ENCODE results near the gene GBX2. TPM values are rescaled to one million over a fixed set of nuclear protein-coding genes. Genes with fewer than 3 reads are reported as not detected.
"Not testable (repeated sequence)": the region's sequence is repeated elsewhere in the genome, so short reads cannot be mapped to it uniquely, and the experiment has no call there.

Gene GBX2
- total RNA-seq, 1 donor: not detected

DNA sequence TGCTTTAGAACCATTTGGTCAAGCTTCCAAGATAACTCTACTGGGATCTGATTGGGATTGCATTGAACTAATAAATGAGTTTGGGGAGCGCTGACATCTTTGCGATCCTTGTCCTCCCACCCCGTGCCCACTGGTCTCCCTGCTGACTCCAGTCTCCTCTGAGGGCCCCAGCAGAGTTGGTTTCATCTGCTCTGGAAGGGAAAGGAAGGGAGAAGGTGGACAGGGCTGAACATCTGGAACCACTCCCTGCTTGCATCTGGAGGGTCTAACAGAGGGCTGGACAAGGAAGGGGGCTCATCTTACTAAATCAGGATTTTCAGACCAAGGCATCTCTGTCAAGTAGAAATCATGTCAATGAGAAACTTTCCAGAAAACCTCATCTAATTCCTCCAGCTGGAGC is 12.8 kb downstream of the GBX2 start:
- Histone ChIP-seq H3K4me3 (ENCODE audit: insufficient read depth, low read length) (no peak overlapping the region), H3K36me3 (ENCODE audit: insufficient read depth, low read length) (no peaks in the 10 kb centered on the region), H2AFZ (ENCODE audit: low read length) (no peak overlapping the region), H3K27ac (ENCODE audit: low read depth, low read length) (no peak overlapping the region), H4K20me1 (ENCODE audit: insufficient read depth, low read length) (no peaks in the 10 kb centered on the region), H3K79me2 (ENCODE audit: insufficient read depth, low read length) (no peaks in the 10 kb centered on the region), H3K4me2 (ENCODE audit: insufficient read depth, low read length) (no peak overlapping the region), H3K27me3 (ENCODE audit: insufficient read depth, low read length) (peaks cover 3% of the 10 kb centered on the region), H3K9me3 (ENCODE audit: low read depth, low read length) (no peaks in the 10 kb centered on the region), H3K4me1 (ENCODE audit: insufficient read depth, low read length) (no peaks in the 10 kb centered on the region)
- no peak for DNase-seq (ENCODE audit: insufficient read length, low spot score, missing footprints)
- TF ChIP-seq, protein P1, sequence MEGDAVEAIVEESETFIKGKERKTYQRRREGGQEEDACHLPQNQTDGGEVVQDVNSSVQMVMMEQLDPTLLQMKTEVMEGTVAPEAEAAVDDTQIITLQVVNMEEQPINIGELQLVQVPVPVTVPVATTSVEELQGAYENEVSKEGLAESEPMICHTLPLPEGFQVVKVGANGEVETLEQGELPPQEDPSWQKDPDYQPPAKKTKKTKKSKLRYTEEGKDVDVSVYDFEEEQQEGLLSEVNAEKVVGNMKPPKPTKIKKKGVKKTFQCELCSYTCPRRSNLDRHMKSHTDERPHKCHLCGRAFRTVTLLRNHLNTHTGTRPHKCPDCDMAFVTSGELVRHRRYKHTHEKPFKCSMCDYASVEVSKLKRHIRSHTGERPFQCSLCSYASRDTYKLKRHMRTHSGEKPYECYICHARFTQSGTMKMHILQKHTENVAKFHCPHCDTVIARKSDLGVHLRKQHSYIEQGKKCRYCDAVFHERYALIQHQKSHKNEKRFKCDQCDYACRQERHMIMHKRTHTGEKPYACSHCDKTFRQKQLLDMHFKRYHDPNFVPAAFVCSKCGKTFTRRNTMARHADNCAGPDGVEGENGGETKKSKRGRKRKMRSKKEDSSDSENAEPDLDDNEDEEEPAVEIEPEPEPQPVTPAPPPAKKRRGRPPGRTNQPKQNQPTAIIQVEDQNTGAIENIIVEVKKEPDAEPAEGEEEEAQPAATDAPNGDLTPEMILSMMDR (IDR thresholded peaks at IDR 0.05; ENCODE audit: extremely low read depth, low read depth, low read length): no peak

DNA sequence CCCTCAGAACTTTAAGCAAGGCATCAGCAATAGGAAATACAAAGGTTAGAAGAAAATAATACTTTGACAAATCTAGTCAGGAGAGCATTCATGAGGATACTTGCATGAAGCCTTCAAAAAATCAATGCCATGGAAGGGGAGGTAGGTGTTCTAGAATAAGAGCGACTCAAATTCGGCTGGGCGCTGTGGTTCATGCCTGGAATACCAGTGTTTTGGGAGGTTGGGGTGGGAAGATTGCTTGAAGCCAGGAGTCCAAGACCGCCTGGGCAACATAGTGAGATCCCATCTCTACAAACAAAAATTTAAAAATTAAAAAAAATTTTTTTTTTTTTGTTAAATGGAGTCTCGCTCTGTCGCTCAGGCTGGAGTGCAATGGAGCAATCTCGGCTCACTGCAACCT is 21.8 kb downstream of the GBX2 start:
- no peak overlapping the region for H3K4me2 ChIP-seq (ENCODE audit: insufficient read depth, low read length)
- TF ChIP-seq, protein P1 (IDR thresholded peaks at IDR 0.05; ENCODE audit: extremely low read depth, low read depth, low read length): no peak

DNA sequence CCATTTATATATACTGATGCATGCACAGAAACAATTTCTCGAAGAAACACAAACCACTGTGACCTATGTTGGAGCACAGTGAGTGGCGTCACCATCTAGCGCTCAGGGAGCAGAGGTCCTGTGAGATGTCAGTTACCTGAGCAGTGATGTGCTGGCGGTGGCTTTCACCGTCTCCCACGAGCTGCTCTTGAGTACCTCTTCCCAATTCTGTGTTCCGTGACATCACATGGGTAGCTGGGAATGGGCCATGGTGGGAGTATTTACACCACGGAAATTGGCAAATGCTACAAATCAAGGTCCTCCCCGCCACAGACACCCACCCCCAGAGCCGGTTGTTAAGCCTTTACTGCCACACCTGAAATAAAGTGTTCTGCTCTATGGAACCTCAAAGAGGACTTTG is 24.4 kb downstream of the GBX2 start:
- no peak for DNase-seq (ENCODE audit: insufficient read length, low spot score, missing footprints)
- Histone ChIP-seq H3K9me3 (ENCODE audit: low read depth, low read length) (no peaks in the 10 kb centered on the region), H3K79me2 (ENCODE audit: insufficient read depth, low read length) (no peaks in the 10 kb centered on the region), H3K4me3 (ENCODE audit: insufficient read depth, low read length) (no peak overlapping the region), H2AFZ (ENCODE audit: low read length) (no peak overlapping the region), H3K4me2 (ENCODE audit: insufficient read depth, low read length) (no peak overlapping the region), H4K20me1 (ENCODE audit: insufficient read depth, low read length) (no peaks in the 10 kb centered on the region), H3K27ac (ENCODE audit: low read depth, low read length) (no peak overlapping the region), H3K36me3 (ENCODE audit: insufficient read depth, low read length) (no peaks in the 10 kb centered on the region), H3K4me1 (ENCODE audit: insufficient read depth, low read length) (no peaks in the 10 kb centered on the region), H3K27me3 (ENCODE audit: insufficient read depth, low read length) (no peaks in the 10 kb centered on the region)
- TF ChIP-seq, protein P1 (IDR thresholded peaks at IDR 0.05; ENCODE audit: extremely low read depth, low read depth, low read length): no peak

More for the DNA sequence above, 21.8 kb downstream of the GBX2 start:
- H4K20me1 ChIP-seq (ENCODE audit: insufficient read depth, low read length): no peaks in the 10 kb centered on the region
- DNase-seq (ENCODE audit: insufficient read length, low spot score, missing footprints): no peak
- no peaks in the 10 kb centered on the region for H3K9me3 ChIP-seq (ENCODE audit: low read depth, low read length)
- no peaks in the 10 kb centered on the region for H3K27me3 ChIP-seq (ENCODE audit: insufficient read depth, low read length)
- no peaks in the 10 kb centered on the region for H3K79me2 ChIP-seq (ENCODE audit: insufficient read depth, low read length)
- no peak overlapping the region for H2AFZ ChIP-seq (ENCODE audit: low read length)
- H3K4me3 ChIP-seq (ENCODE audit: insufficient read depth, low read length): no peak overlapping the region
- H3K27ac ChIP-seq (ENCODE audit: low read depth, low read length): no peak overlapping the region
- H3K4me1 ChIP-seq (ENCODE audit: insufficient read depth, low read length): no peaks in the 10 kb centered on the region
- no peaks in the 10 kb centered on the region for H3K36me3 ChIP-seq (ENCODE audit: insufficient read depth, low read length)

DNA sequence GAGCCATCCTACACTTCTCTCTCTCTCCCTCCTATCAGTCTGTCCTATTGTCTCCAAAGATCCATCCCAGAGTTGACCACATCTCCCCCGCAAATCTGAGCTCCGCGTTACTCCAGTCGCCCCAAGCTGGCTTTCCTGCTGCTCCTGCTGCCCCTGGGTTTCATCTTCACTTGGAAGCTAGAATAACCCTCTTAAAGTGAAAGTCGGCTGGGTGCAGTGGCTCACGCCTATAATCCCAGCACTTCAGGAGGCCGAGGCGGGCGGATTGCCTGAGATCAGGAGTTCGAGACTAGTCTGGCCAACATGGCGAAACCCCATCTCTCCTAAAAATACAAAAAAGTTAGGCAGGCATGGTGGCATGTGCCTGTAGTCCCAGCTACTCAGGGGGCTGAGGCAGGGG is 26.6 kb downstream of the GBX2 start:
- H3K36me3 ChIP-seq (ENCODE audit: insufficient read depth, low read length); H3K27ac ChIP-seq (ENCODE audit: low read depth, low read length); DNase-seq (ENCODE audit: insufficient read length, low spot score, missing footprints); H4K20me1 ChIP-seq (ENCODE audit: insufficient read depth, low read length); H3K9me3 ChIP-seq (ENCODE audit: low read depth, low read length); H2AFZ ChIP-seq (ENCODE audit: low read length); H3K79me2 ChIP-seq (ENCODE audit: insufficient read depth, low read length); H3K4me2 ChIP-seq (ENCODE audit: insufficient read depth, low read length); H3K4me1 ChIP-seq (ENCODE audit: insufficient read depth, low read length); H3K4me3 ChIP-seq (ENCODE audit: insufficient read depth, low read length); H3K27me3 ChIP-seq (ENCODE audit: insufficient read depth, low read length): not testable (repeated sequence)

All from osteoblast (primary cell).